Measurements from ENCODE around the gene GALE.

GALE gene

GRCh38 chr1:23751050-23751814, 49.3 kb downstream of the GALE start:
- peak in 2 of 14 donors; percentile 9 to 17 for DNase-seq

- no peak for DNase-seq
Observed at GRCh38 chr1:23748016-23748415, 52.5 kb downstream of the GALE start.
